OCI-LY7 (cell line): ENCODE results near the gene SECISBP2.

ENCODE experiments used
- CTCF ChIP-seq: fragments of 200-600 bp; sonication (generic); conservative IDR thresholded peaks from 2 replicates; pipeline ENCODE4 v1.5.1; 2014; ENCODE audit warnings: mild to moderate bottlenecking, antibody characterized with exemption, low read length, moderate library complexity, mixed read lengths
- EZH2phosphoT487 ChIP-seq: fragments of 200-600 bp; sonication (generic); IDR thresholded peaks from 2 replicates; pipeline ENCODE4 v1.6.1; 2018; ENCODE audit warnings: low read depth, borderline replicate concordance, mild to moderate bottlenecking, mixed run types, antibody characterized with exemption, low read length, moderate library complexity, mixed read lengths

GRCh38 chr9:89342948-89343347, 24.6 kb downstream of the SECISBP2 start:
- no peak for TF ChIP-seq CTCF
- no peak for TF ChIP-seq EZH2phosphoT487
